NCI-H1105 treated with DMSO at 0.1 percent for 48 hours (cell line): ENCODE data around the gene MYO7A.

Experiments
- DNase-seq: peaks from one replicate; lab custom pipeline; 2025; lab: John Stamatoyannopoulos, UW

The MYO7A gene

GRCh38 chr11:77201991-77202841, 74.2 kb downstream of the MYO7A start:
- no peak for DNase-seq

- DNase-seq: no peak
These were observed 75.2 kb downstream of the MYO7A start for GRCh38 chr11:77202941-77203900.

GRCh38 chr11:77203901-77204753, 76.1 kb downstream of the MYO7A start:
- DNase-seq: no peak

- no peak for DNase-seq
These were observed 76.9 kb downstream of the MYO7A start for GRCh38 chr11:77204754-77205466.

- DNase-seq: no peak
These were observed 77.6 kb downstream of the MYO7A start for GRCh38 chr11:77205467-77206263.

GRCh38 chr11:77206264-77207018, 78.4 kb downstream of the MYO7A start:
- no peak for DNase-seq

- no peak for DNase-seq
These were observed 79.0 kb downstream of the MYO7A start for GRCh38 chr11:77207019-77207485.

- no peak for DNase-seq
These were observed 79.7 kb downstream of the MYO7A start for GRCh38 chr11:77207618-77208313.

GRCh38 chr11:77208535-77208934, 80.5 kb downstream of the MYO7A start:
- no peak for DNase-seq

- DNase-seq: no peak
These were observed 81.6 kb downstream of the MYO7A start for GRCh38 chr11:77209663-77210062.

- no peak for DNase-seq
These were observed 83.0 kb downstream of the MYO7A start for GRCh38 chr11:77211040-77211451.

- DNase-seq: no peak
These were observed 83.7 kb downstream of the MYO7A start for GRCh38 chr11:77211594-77212251.

- no peak for DNase-seq
These were observed 84.4 kb downstream of the MYO7A start for GRCh38 chr11:77212314-77213007.

- DNase-seq: no peak
These were observed 85.1 kb downstream of the MYO7A start for GRCh38 chr11:77213029-77213579.

GRCh38 chr11:77213589-77214428, 85.8 kb downstream of the MYO7A start:
- no peak for DNase-seq

- DNase-seq: no peak
These were observed 86.5 kb downstream of the MYO7A start for GRCh38 chr11:77214557-77214956.
